PC-3 (cell line): ENCODE measurements around the gene SGPL1.

ENCODE experiments used
- CTCF ChIP-seq: fragments of 300-600 bp; sonication (generic); conservative IDR thresholded peaks from 2 replicates; pipeline ENCODE4 v1.5.1; 2017; ENCODE audit warnings: antibody characterized with exemption, low read depth, mild to moderate bottlenecking, low read length
- EZH2 ChIP-seq: fragments of 300-600 bp; sonication (generic); IDR thresholded peaks from one replicate; pipeline ENCODE4 v1.6.1; 2017; ENCODE audit warnings: antibody characterized with exemption, mild to moderate bottlenecking, low read length; ENCODE audit not compliant: unreplicated experiment
- EZH2phosphoT487 ChIP-seq: fragments of 300-600 bp; sonication (generic); IDR thresholded peaks from 2 replicates; pipeline ENCODE4 v1.6.1; 2018; ENCODE audit warnings: mild to moderate bottlenecking, antibody characterized with exemption, low read length, borderline replicate concordance

DNA sequence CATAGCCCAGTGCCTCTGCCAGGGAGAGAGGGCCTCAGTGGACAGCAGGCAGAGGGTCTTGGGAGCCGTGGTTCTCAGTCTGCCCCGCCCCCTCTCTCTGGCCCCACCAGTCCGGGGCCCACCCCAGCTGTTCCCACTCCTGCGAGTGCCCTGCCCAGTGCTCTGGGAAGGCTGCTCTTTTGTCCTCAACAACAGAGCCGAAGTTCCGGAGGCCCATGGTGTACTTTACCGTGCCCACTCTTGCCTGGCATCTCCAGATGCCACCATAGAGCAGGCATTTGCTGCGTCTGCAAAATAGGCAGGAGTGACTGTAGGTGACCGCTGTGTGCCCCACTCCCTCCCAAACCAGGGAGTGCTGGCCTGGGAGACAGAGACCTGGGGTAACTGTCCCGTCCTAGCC lies 101.9 kb downstream of the SGPL1 start:
- TF ChIP-seq CTCF, result no peak
- no peak for TF ChIP-seq EZH2phosphoT487
- TF ChIP-seq EZH2, result no peak
